GM12878 (cell line): ENCODE results near the gene SLITRK3. TPM values are rescaled to one million over a fixed set of nuclear protein-coding genes. Genes with fewer than 3 reads are reported as not detected.

Experiments used
- ATAC-seq: fragments of 200-7000 bp; cut with Tn5 transposase; 3 replicates; pipeline ENCODE4 v1.9.1; 2020; ENCODE audit warnings: mild to moderate bottlenecking, moderate library complexity
- BruUV-seq: library from RNA; stranded (reverse); fragments of 400-500 nt; replicated peaks from 2 replicates; lab custom pipeline; 2021; lab: Mats Ljungman, UMichigan
- CTCF ChIA-PET: fragments of 300-600 bp; sonication (Branson Sonifier 250); formaldehyde crosslinking; extraction: SDS; loops from one replicate; lab custom pipeline; 2021; ENCODE audit warnings: inconsistent platforms; lab: Yijun Ruan, JAX
- POLR2A ChIA-PET: fragments of 350-600 bp; formaldehyde crosslinking; extraction: SDS; loops from one replicate; lab custom pipeline; 2021; ENCODE audit warnings: inconsistent platforms; lab: Charles Lee
- RAD21 ChIA-PET: fragments of 300-600 bp; sonication (Branson Sonifier 250); formaldehyde crosslinking; loops from one replicate; lab custom pipeline; 2023; ENCODE audit warnings: antibody characterized with exemption; ENCODE audit not compliant: unreplicated experiment; lab: Charles Lee
- SMC1A ChIA-PET: fragments of 300-600 bp; sonication (Branson Sonifier 250); formaldehyde crosslinking; loops from one replicate; lab custom pipeline; 2023; ENCODE audit not compliant: unreplicated experiment, uncharacterized antibody; lab: Charles Lee
- DNase-seq: peaks from one replicate; pipeline ENCODE4 v3.0.0-alpha.2; 2011; ENCODE audit warnings: low read depth, low spot score
- FAIRE-seq: peaks from 3 replicates; lab custom pipeline; 2011; peaks lifted over from hg19 to GRCh38; lab: Jason Lieb, UNC
- H2AFZ ChIP-seq: 2 replicates; pipeline ENCODE4 v1.6.0; 2011; ENCODE audit warnings: low read depth, low read length, control low read depth; ENCODE audit not compliant: control insufficient read depth
- H3K27ac ChIP-seq: 2 replicates; pipeline ENCODE4 v1.5.1; 2011; ENCODE audit warnings: control low read depth; ENCODE audit not compliant: control insufficient read depth, insufficient read depth
- H3K27me3 ChIP-seq, 2 experiments: replicated peaks in 1 of 2; 2 replicates each; pipeline versions ENCODE4 v1.6.0 to v1.6.1; 2011; ENCODE audit warnings: low read length in 1 of 2; ENCODE audit not compliant: control insufficient read depth in 2 of 2, insufficient read depth in 2 of 2
- H3K36me3 ChIP-seq, 2 experiments: 2 replicates each; pipeline ENCODE4 v1.5.1; 2011; ENCODE audit warnings: low read length in 1 of 2; ENCODE audit not compliant: control insufficient read depth in 2 of 2, insufficient read depth in 2 of 2
- H3K4me1 ChIP-seq: 2 replicates; pipeline ENCODE4 v1.6.1; 2011; ENCODE audit warnings: mild to moderate bottlenecking, low read length, moderate library complexity, mixed read lengths; ENCODE audit not compliant: control insufficient read depth, insufficient read depth
- H3K4me2 ChIP-seq: 2 replicates; pipeline ENCODE4 v1.6.0; 2011; ENCODE audit warnings: control low read depth; ENCODE audit not compliant: control insufficient read depth, insufficient read depth
- H3K4me3 ChIP-seq: fragments of 200-600 bp; sonication (generic); 2 replicates; pipeline ENCODE4 v1.5.1; 2016
- H3K79me2 ChIP-seq: 2 replicates; pipeline ENCODE4 v1.6.0; 2011; ENCODE audit warnings: low read length; ENCODE audit not compliant: control insufficient read depth, insufficient read depth
- H3K9ac ChIP-seq: 2 replicates; pipeline ENCODE4 v1.8.0; 2011; ENCODE audit warnings: low read length, control low read depth, mixed read lengths; ENCODE audit not compliant: control insufficient read depth, insufficient read depth
- H3K9me3 ChIP-seq: replicated peaks from 3 replicates; pipeline ENCODE4 v1.5.1; 2011; ENCODE audit warnings: mild to moderate bottlenecking, low read length; ENCODE audit not compliant: control insufficient read depth, insufficient read depth
- H4K20me1 ChIP-seq: 2 replicates; pipeline ENCODE4 v1.6.0; 2011; ENCODE audit not compliant: control insufficient read depth, insufficient read depth
- ASH2L ChIP-seq: fragments of 300-600, 200-600 bp; sonication (generic); IDR thresholded peaks from 2 replicates; pipeline ENCODE4 v1.6.1; 2017; ENCODE audit warnings: low read depth, mild to moderate bottlenecking, borderline replicate concordance
- CHD4 ChIP-seq: fragments of 200-600 bp; sonication (generic); IDR thresholded peaks from 2 replicates; pipeline ENCODE4 v1.6.1; 2016; ENCODE audit warnings: mild to moderate bottlenecking
- HDAC2 ChIP-seq: fragments of 200-600 bp; sonication (generic); IDR thresholded peaks from 2 replicates; pipeline ENCODE4 v1.6.1; 2017
- IKZF2 ChIP-seq, 2 experiments: fragments of 450-650 bp; IDR thresholded peaks; 2 replicates each; pipeline ENCODE4 v1.6.1; 2017; ENCODE audit warnings: mild to moderate bottlenecking in 2 of 2, moderate library complexity in 2 of 2
- KDM1A ChIP-seq: fragments of 200-600 bp; sonication (generic); IDR thresholded peaks from 2 replicates; pipeline ENCODE4 v1.6.1; 2016; ENCODE audit warnings: borderline replicate concordance
- MLLT1 ChIP-seq: fragments of 450-650 bp; IDR thresholded peaks from 2 replicates; pipeline ENCODE4 v1.6.1; 2016; ENCODE audit warnings: mild to moderate bottlenecking
- NFYA ChIP-seq: IDR thresholded peaks from 2 replicates; pipeline ENCODE4 v1.6.1; 2011; ENCODE audit warnings: low read depth, mild to moderate bottlenecking, low read length, improper control_type of control experiment, borderline replicate concordance
- POLR2AphosphoS5 ChIP-seq: IDR thresholded peaks from 2 replicates; pipeline ENCODE4 v1.6.1; 2011; ENCODE audit warnings: mild to moderate bottlenecking, low read length, inconsistent platforms
- STAT1 ChIP-seq: fragments of 450-650 bp; conservative IDR thresholded peaks from 2 replicates; pipeline ENCODE4 v1.6.1; 2014; ENCODE audit warnings: antibody characterized with exemption, mild to moderate bottlenecking
- ZNF207 ChIP-seq: fragments of 450-650 bp; IDR thresholded peaks from 2 replicates; pipeline ENCODE4 v1.6.1; 2014; ENCODE audit warnings: antibody characterized with exemption, mild to moderate bottlenecking, borderline replicate concordance
- WGBS: methylation state at CpG from one replicate; pipeline ENCODE4 v1.1.6; 2016; ENCODE audit warnings: low lambda C conversion rate; ENCODE audit not compliant: insufficient replicate concordance, insufficient coverage; ENCODE audit errors: missing lambda C conversion rate; 5-methylcytosine and 5-hydroxymethylcytosine counted together
- in situ Hi-C: fragments of 300-500 bp; cut with MboI; formaldehyde crosslinking; loops from 9 replicates; pipeline ENCODE4 v1.14.3; 2018; ENCODE audit warnings: mixed read lengths
- intact Hi-C: fragments of 100-400 bp; cut with micrococcal nuclease; formaldehyde crosslinking; loops from one replicate; pipeline ENCODE4 v1.14.2; 2022; ENCODE audit not compliant: unreplicated experiment
- polyA plus RNA-seq, 11 experiments: library from polyadenylated mRNA; depleted of rRNA in 4 of 11; unstranded in 6 of 11; stranded (reverse) in 5 of 11; fragments of >200 nt; fragmentation: Nextera tagmentation in 4 of 11; fragmentation: Illumina TruSeq in 1 of 11; extraction: Ambion mirVana in 4 of 11; extraction: Trizol in 1 of 11; gene quantifications; 1 replicate in 1 of 11; 2 replicates in 10 of 11; pipeline versions ENCODE4 v1.2.1 to v1.2.3, GENCODE V29; 2011 to 2016; ENCODE audit warnings: inconsistent platforms in 2 of 11, missing spikeins in 2 of 11, low read depth in 1 of 11
- total RNA-seq, 4 experiments: library from RNA; depleted of rRNA in 3 of 4; stranded (reverse); fragments of >200 nt in 3 of 4; fragmentation: Illumina TruSeq in 1 of 4; extraction: Trizol in 1 of 4; gene quantifications; 2 replicates each; pipeline versions ENCODE4 v1.2.1 to v1.2.3, GENCODE V29; 2013 to 2021
- TF ChIP-seq, protein P1 (sequence below): IDR thresholded peaks from 2 replicates; pipeline ENCODE4 v1.6.1; 2012; ENCODE audit warnings: low read depth, low read length, improper control_type of control experiment

SLITRK3 gene
- total and polyA plus RNA-seq, 10 of the 15 experiments (the other 5 are each of a cell fraction or from before 2014, with no cell fraction given) = 0.03 TPM; not detected in 9

DNA sequence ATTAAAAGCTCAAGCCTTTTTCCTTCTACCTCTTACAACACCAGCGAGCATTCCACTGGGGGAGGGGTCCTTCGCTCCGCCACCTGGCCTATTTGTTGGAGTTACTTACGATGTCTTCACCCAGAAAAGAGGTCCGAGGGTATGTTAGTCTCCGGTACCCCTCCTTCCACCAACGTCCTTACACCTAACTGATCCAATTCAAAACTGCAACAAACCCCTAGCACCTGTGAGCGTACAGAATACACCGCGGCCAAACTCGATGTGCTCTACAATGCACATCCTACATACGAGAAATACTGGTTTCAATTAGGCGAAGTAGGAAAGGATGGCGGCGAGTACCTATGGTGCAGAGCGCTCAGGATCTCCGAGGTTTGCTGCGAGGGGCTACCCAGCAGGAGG lies 944 bp downstream of the SLITRK3 start:
- peaks cover 7 to 11% of the 10 kb centered on the region in 2 experiments for H3K27me3 ChIP-seq
- H3K4me2 ChIP-seq = no peak overlapping the region
- no peaks in the 10 kb centered on the region for H3K36me3 ChIP-seq
- ATAC-seq (no peak; the same call in 2 of the 3 replicates), FAIRE-seq (no peak), DNase-seq (no peak)
- no peaks in the 10 kb centered on the region for H3K4me1 ChIP-seq
- H2AFZ ChIP-seq = no peak overlapping the region
- 27% methylated on average over 18 of the region's 18 CpGs for WGBS
- H3K9me3 ChIP-seq = no peaks in the 10 kb centered on the region
- intact Hi-C loops (no loop called here), in situ Hi-C loops (no loop called here)
- TF ChIP-seq KDM1A (no peak), IKZF2 (IDR thresholded peaks at IDR 0.05) (no peak)
- TF ChIP-seq, protein P1, sequence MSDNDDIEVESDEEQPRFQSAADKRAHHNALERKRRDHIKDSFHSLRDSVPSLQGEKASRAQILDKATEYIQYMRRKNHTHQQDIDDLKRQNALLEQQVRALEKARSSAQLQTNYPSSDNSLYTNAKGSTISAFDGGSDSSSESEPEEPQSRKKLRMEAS = no peak
- no peaks in the 10 kb centered on the region for H4K20me1 ChIP-seq
- SMC1A ChIA-PET = no interaction called here
- POLR2A ChIA-PET = no interaction called here
- H3K79me2 ChIP-seq = no peaks in the 10 kb centered on the region
- RAD21 ChIA-PET = interaction anchor here (0.8 kb wide), 1 partner anchor 8 kb away, joined by 3 read pairs; no protein-coding TSS in a partner anchor
- no peak overlapping the region for H3K27ac ChIP-seq
- no peak overlapping the region for H3K9ac ChIP-seq
- CTCF ChIA-PET = interaction anchor here (4.1 kb wide), 1 partner anchor 11 kb away, joined by 19 read pairs; no protein-coding TSS in a partner anchor
- BruUV-seq = no TSS peak
- H3K4me3 ChIP-seq = no peak overlapping the region

DNA sequence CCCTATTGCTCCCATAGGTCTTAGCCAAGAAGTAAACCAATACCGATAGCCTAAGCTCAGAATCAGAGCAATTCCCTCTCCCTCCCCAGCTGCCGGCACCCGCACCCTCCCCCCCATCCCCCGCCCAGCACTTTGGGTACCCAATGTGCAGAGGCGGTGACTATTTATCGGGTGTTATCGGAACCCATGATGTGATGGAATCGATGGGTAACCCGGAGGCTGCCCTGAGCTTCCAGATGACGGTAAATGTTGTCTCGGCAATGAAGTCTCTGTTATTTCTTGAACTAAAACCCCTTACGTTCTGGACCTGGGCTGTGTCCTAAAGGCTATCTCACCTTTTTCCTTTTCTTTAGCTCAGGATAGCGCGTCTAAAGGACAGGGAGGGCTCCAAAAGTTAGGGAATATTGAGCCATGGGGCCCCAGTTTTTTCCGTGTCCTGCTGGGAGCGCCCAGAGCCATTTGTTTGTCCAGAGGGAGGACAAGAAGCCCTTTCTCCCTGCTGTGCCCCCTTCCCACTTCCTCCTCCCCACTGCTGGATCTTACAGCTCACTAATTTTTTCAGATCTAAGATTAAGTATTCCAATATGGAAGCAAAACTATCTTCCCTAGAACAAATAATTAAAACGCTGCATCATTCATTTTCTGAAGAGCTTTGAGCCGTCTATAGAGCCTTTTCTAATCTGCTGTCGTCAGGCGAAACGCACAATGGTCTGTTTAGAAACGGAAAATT lies 1.5 kb downstream of the SLITRK3 start:
- SMC1A ChIA-PET = interaction anchor here (1.1 kb wide), 1 partner anchor 12 kb away, joined by 3 read pairs; no protein-coding TSS in a partner anchor
- RAD21 ChIA-PET = interaction anchor here (0.8 kb wide), 1 partner anchor 9 kb away, joined by 3 read pairs; no protein-coding TSS in a partner anchor
- Histone ChIP-seq H3K4me3 (no peak overlapping the region), H4K20me1 (no peaks in the 10 kb centered on the region), H3K27ac (no peak overlapping the region), H3K9me3 (no peaks in the 10 kb centered on the region), H3K27me3 (peaks cover 7 to 11% of the 10 kb centered on the region in 2 experiments), H3K79me2 (no peaks in the 10 kb centered on the region), H3K36me3 (no peaks in the 10 kb centered on the region), H3K9ac (no peak overlapping the region), H3K4me1 (no peaks in the 10 kb centered on the region), H2AFZ (no peak overlapping the region), H3K4me2 (no peak overlapping the region)
- BruUV-seq = no TSS peak
- POLR2A ChIA-PET = no interaction called here
- CTCF ChIA-PET = interaction anchor here (4.1 kb wide), 1 partner anchor 12 kb away, joined by 19 read pairs; no protein-coding TSS in a partner anchor
- DNase-seq (no peak), FAIRE-seq (no peak), ATAC-seq (no peak)
- in situ Hi-C loops = no loop called here
- intact Hi-C loops = no loop called here
- 18% methylated on average over 22 of the region's 22 CpGs for WGBS
- TF ChIP-seq CHD4 (no peak), NFYA (no peak), ZNF207 (no peak), POLR2AphosphoS5 (no peak), MLLT1 (no peak), HDAC2 (no peak), ASH2L (no peak), STAT1 (no peak)
